ENCODE data around the gene PRRX2. TPM values are rescaled to one million over a fixed set of nuclear protein-coding genes. Genes with fewer than 3 reads are reported as not detected.

Gene PRRX2
- total and polyA plus RNA-seq, 9 of the 15 experiments (the other 6 are each of a cell fraction or from before 2014, with no cell fraction given): 0.21 TPM; not detected in 8

- no peak for TF ChIP-seq POLR2AphosphoS2 (IDR thresholded peaks at IDR 0.05; ENCODE audit: low read length)
- TF ChIP-seq, protein P1, sequence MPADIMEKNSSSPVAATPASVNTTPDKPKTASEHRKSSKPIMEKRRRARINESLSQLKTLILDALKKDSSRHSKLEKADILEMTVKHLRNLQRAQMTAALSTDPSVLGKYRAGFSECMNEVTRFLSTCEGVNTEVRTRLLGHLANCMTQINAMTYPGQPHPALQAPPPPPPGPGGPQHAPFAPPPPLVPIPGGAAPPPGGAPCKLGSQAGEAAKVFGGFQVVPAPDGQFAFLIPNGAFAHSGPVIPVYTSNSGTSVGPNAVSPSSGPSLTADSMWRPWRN (IDR thresholded peaks at IDR 0.05; ENCODE audit: low read depth): no peak; the same call in 1 of the 2 replicates
- TF ChIP-seq FOXP1 (CRISPR knock-in tag; IDR thresholded peaks at IDR 0.05): peak; percentile 82
- TF ChIP-seq CC2D1A (IDR thresholded peaks at IDR 0.05): peak; percentile 89; the same call in 1 of the 2 replicates
Measured at GRCh38 chr9:129737479-129738274, 72.2 kb downstream of the PRRX2 start (continued).

GRCh38 chr9:129739432-129739831 lies 74.0 kb downstream of the PRRX2 start:
- Histone ChIP-seq H3K36me3 (ENCODE audit: control insufficient read depth, insufficient read depth, low read length) (no peaks in the 10 kb centered on the region), H3K4me3 (no peak overlapping the region), H3K9me1 (ENCODE audit: control insufficient read depth, insufficient read depth, low read length) (no peaks in the 10 kb centered on the region), H3K27me3 (ENCODE audit: control insufficient read depth in 2 of 2, insufficient read depth in 2 of 2, low read length in 2 of 2) (peaks cover 0 to 14% of the 10 kb centered on the region in 2 experiments; a peak in 2 of 5 replicates), H3K27ac (ENCODE audit: extremely low read depth, low read depth, low read length) (no peak overlapping the region), H3K4me2 (ENCODE audit: insufficient read depth, low read length) (no peak overlapping the region), H3K9ac (ENCODE audit: insufficient read depth in 1 of 2, low read depth in 2 of 2, low read length in 2 of 2) (peak overlapping the region in 1 of 2 experiments; percentile 75; a peak in 2 of 4 replicates), H3K4me1 (replicated peaks in 1 of 2; ENCODE audit: control insufficient read depth in 2 of 2, insufficient read depth in 2 of 2, low read length in 2 of 2) (peaks cover 16 to 49% of the 10 kb centered on the region in 2 experiments), H3K79me2 (ENCODE audit: control insufficient read depth, insufficient read depth, low read length) (no peaks in the 10 kb centered on the region), H2AFZ (ENCODE audit: low read depth, low read length) (no peak overlapping the region), H4K20me1 (replicated peaks; ENCODE audit: control insufficient read depth, insufficient read depth, low read length) (no peaks in the 10 kb centered on the region), H3K9me3 (replicated peaks; ENCODE audit: control insufficient read depth, insufficient read depth, low read depth, low read length) (no peaks in the 10 kb centered on the region)
- no peak for DNase-seq (ENCODE audit: extremely low read depth in 1 of 4, low spot score in 3 of 4)
- no peak for ATAC-seq
- in situ Hi-C loops (cut with MboI): loop anchor here (5.0 kb wide), 1 partner anchor 43 kb away; no protein-coding TSS in a partner anchor
- ChIA-PET CTCF (ENCODE audit: low intra/inter-chr PET ratio) (interaction anchor here (3.0 to 3.5 kb wide), 2 partner anchors 44 to 51 kb away, joined by 33 to 112 read pairs; no protein-coding TSS in a partner anchor), POLR2A (interaction anchor here (0.7 to 2.2 kb wide), 10 partner anchors 9 to 47 kb away, joined by 3 to 23 read pairs (median 4); no protein-coding TSS in a partner anchor)
- FAIRE-seq: no peak
- no TSS peak for BruUV-seq (replicated peaks)
- intact Hi-C loops (cut with micrococcal nuclease): loop anchor here (10.0 kb wide), 1 partner anchor 145 kb away; no protein-coding TSS in a partner anchor
- WGBS (ENCODE audit: insufficient coverage, low coverage, missing lambda C conversion rate): 71% methylated on average over 16 of the region's 16 CpGs
- TF ChIP-seq KDM5B (IDR thresholded peaks at IDR 0.05; ENCODE audit: insufficient replicate concordance, low read depth, low read length): peak; percentile 17
- no peak for TF ChIP-seq GMEB1 (CRISPR knock-in tag; IDR thresholded peaks at IDR 0.05)
- TF ChIP-seq ATF1 (CRISPR knock-in tag; IDR thresholded peaks at IDR 0.05): no peak
- no peak for TF ChIP-seq ATF1 (tag; IDR thresholded peaks at IDR 0.05)
- no peak for TF ChIP-seq KAT8 (IDR thresholded peaks at IDR 0.05; ENCODE audit: low read depth)
- no peak for TF ChIP-seq ZNF398 (CRISPR knock-in tag; IDR thresholded peaks at IDR 0.05)
- TF ChIP-seq ZSCAN32 (CRISPR knock-in tag; IDR thresholded peaks at IDR 0.05): no peak

Measured in K562 (cell line).